Upper lobe of left lung (tissue), 4 donors: ENCODE data around the gene CT47C1.

Experiments used
- POLR2AphosphoS5 ChIP-seq, 2 donors: sonication (generic); formaldehyde crosslinking; IDR thresholded peaks; one replicate each; pipeline ENCODE4 v1.5.1; 2017; ENCODE audit warnings: antibody characterized with exemption in 2 of 2
- TF ChIP-seq, protein P1 (sequence below), 6 experiments: fragments of 450-650 bp in 4 of 6; fragments of 200-600 bp in 2 of 6; sonication (generic) in 2 of 6; IDR thresholded peaks; one replicate each; pipeline ENCODE4 v1.5.1; 2016 to 2019; ENCODE audit warnings: antibody characterized with exemption in 6 of 6

DNA sequence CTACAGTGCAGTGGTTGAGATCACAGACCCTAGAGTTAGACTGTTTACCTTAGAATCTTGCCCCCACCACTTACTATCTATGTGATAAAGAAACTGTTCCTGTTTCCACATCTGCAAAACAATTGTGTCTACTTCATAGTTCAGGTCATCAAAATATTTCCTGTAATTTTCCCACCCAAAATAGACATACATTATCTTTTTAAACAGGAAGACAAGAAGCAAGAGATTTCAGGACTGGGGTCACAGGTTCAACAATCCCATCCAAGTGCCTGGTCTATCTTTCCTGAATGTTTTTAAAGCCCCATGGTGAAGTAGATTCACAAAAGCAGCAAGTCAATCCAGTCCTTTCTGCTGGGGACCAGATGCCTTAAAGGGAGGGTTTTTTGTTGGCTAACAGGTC is 41.8 kb upstream of the CT47C1 start:
- TF ChIP-seq, protein P1, sequence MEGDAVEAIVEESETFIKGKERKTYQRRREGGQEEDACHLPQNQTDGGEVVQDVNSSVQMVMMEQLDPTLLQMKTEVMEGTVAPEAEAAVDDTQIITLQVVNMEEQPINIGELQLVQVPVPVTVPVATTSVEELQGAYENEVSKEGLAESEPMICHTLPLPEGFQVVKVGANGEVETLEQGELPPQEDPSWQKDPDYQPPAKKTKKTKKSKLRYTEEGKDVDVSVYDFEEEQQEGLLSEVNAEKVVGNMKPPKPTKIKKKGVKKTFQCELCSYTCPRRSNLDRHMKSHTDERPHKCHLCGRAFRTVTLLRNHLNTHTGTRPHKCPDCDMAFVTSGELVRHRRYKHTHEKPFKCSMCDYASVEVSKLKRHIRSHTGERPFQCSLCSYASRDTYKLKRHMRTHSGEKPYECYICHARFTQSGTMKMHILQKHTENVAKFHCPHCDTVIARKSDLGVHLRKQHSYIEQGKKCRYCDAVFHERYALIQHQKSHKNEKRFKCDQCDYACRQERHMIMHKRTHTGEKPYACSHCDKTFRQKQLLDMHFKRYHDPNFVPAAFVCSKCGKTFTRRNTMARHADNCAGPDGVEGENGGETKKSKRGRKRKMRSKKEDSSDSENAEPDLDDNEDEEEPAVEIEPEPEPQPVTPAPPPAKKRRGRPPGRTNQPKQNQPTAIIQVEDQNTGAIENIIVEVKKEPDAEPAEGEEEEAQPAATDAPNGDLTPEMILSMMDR (IDR thresholded peaks at IDR 0.05), result no peak
- TF ChIP-seq POLR2AphosphoS5 (IDR thresholded peaks at IDR 0.05), result no peak
